Glomerular endothelial cell (primary cell): ENCODE measurements around the gene RAC2. TPM values are rescaled to one million over a fixed set of nuclear protein-coding genes. Genes with fewer than 3 reads are reported as not detected.
A peak's percentile ranks its signal among the peaks of the same experiment; 100 is the strongest.
"Not testable (repeated sequence)": the region's sequence is repeated elsewhere in the genome, so short reads cannot be mapped to it uniquely, and the experiment has no call there.

Experiments used
- DNase-seq: peaks from one replicate; pipeline ENCODE4 v3.0.0-alpha.2; 2011; ENCODE audit warnings: low read depth, low spot score; ENCODE audit errors: extremely low read depth
- total RNA-seq: library from RNA; depleted of rRNA; stranded (reverse); fragments of >200 nt; gene quantifications from 2 replicates; pipeline ENCODE4 v1.2.3, GENCODE V29; 2015

Gene RAC2
- total RNA-seq, 1 donor from 2014 or later, result 126 TPM

DNA sequence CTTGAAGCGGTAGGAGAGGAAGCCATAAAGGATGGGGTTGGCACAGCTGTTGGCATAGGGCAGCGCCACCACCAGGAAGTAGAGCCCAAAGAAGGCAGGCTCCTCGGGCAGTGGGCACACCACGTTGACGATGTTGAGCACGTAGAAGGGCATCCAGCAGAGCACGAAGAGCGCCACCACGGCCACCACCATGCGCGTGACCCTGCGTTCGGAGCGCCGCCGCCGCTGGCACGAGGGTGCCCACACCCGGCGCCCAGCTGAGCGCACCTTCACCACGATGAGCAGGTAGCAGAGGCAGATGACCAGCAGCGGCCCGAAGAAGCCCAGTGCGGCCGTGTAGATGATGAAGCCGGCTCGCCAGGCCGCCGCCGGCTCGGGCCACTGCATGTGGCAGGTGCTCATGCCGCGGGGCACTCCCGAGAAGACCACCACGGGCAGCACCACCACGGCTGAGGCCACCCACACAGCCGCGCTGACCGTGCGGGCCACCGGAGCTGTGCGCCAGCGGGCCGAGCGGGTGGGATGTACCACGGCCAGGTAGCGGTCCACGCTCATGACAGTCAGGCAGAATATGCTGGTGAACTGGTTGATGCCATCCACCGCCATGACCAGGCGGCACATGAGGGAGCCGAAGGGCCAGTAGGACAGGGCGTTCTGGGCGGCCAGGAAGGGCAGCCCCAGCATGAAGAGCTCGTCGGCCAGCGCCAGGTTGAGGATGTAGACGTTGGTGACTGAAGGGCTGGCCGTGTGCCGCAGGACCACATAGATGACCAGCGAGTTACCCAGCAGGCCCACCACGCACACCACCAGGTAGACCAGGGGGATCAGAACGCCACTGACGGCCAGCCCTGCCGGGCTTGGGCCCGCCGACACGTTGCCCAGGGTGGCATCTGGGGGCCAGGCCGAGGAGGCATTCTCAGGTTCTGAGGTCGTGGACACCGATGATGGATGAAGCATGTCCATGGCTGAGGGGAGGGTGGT, 36.9 kb downstream of the RAC2 start:
- DNase-seq, result no peak

DNA sequence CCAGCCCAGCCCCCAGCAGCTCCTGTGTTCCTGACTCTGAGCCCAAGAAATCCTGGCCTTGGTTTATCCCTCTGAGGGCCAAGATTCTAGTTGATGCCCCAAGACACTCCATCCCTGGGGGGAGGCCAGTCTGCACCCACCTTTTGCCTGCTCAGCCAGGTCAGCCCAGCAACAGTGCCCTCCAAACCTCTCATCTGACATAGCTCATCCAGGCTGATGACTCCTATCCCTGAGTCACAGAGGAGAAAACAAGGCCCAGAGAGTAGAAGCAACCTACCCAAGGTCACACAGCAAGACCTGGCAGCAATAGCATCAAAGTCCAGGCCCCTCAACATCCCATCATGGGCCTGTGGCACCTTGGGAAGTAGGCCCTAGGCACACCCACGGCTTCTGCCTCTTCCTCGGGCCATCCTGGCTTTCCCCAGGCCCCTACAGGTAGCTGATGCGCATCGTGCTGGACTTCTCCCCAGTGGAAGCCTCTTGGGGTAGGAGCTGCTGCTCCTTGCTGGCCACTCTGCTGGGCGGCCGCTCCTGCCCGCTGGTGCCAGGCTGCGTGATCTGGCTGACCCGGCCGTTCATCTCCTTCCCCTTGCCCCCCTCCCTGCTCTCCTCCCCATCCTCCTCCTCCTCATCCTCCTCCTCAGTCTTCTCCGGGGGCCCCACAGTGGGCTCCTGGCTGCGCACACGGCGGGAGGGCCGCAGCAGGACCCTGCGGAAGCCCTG, 37.8 kb downstream of the RAC2 start:
- DNase-seq, result no peak

DNA sequence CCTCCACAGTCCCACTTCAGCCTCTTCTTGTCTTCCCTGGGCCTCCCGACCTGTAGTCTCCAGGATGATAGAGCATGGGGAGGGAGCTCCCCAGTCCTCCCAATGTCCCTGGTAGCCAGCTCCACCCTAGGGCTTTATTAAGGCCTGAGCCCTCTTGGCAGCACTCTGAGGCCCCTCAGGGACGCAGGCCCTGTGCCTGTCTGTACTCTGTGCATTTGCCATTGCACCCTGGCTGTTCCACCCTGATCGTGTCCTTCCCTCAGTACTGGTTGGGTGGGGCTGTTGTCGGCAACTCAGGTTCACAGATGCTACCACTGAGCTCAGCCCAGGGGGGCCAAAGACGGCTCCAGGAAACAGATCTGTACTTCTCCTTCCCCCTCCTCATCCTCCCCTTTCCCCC, 39.0 kb downstream of the RAC2 start:
- no peak for DNase-seq

DNA sequence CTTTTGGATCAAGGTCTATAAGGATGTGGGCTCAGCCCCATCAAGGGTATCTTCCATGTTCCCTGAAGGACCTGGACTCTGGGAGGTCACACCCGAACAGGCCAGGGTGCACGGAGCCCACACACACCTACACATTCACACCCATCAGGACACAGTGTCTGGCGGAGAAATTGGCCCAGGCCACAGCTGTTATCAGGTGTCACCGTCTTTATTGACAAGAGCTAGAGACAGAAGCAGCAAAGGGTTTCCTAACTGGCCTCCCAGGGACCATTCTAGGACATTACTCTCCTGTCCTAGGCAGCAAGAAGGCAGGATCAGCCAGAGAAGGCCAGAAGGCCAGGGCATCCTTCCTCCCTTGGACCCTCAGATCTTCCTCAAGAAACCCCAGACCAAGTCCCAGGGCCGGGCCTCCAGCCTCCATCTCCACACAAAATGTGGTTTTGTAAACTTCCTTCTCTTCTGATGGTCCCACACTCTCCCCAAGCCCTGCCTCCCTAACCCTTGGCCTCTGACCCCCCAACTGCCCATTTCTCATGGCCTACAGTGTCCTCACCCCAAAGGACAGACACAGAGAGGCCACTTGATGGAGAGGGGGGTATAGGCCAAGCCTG, 39.9 kb downstream of the RAC2 start:
- DNase-seq, result no peak

DNA sequence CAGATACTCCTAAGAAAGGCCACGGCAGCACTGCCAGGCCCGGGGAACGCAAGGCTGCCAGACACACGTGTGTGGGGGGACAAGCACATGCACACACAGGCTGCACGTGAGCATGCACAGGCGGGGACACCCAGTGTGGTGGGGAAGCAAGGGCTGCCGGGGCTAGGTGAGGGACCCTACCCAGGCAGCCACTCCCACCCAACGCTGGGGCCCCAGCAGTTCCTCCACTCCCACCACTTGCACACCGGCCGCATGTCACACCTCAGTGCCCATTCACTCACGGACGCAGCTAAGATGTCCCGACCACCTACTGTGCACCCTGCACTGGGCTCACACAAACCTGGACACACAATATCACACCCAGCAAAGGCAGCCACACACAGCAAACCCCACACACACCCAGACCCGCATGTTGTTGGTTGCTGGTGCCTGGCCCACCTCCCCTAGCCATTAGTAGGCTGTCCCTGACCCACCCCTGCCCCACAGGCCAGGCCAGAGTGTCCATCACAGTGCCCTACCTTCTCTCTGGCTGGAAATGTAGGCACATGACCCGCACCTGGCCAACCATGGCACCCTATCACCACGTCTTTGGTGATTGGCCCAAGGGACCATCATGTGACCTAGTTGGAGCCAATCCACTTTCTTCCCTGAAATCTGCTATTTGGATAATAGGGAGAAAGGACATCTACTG, 40.6 kb downstream of the RAC2 start:
- DNase-seq, result no peak

DNA sequence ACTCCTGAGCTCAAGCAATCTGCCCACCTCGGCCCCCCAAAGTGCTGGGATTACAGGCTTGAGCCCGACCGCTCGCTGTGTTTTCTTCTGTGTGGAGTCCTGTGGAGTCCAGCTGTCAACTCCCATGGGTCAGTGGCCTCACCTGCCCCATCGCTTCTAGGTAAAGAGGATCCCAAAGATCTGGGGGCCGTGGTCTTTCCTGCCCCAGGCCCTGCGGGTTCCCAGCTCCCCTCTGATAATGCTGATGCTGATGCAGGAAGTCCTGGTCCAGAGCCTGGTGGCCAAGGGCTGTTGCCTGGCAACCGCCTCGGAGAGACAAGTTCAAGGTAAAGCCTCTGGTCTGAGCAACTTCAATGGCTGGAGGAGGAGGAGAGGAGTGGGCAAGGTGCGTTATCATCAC, 41.4 kb downstream of the RAC2 start:
- DNase-seq, result no peak

DNA sequence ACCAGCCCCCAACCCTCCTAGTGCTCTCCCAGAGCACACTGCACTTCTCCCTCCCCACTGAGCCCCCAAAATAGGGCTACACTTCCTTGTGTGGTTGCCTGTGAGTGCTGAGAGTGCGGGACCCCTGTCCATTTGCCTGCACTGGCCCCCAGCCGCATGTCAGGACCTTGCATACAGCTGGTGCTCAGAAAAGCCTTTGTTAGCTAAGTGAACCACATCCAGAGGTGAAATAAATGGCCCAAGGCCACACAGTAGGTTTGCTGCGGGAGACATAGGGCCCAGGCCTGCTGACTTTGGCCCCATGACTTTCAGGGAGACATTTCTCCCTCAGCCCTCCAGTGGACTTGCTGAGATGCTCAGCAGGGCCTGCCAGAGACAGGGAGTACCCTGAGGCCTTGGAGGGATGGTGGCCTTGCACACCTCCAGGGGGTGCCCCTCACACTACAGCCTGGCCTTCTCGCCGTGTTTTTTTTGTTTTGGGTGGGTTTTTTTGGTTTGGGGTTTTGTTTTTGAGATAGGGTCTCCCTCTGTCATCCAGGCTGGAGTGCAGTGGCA, 42.0 kb downstream of the RAC2 start:
- no peak for DNase-seq

DNA sequence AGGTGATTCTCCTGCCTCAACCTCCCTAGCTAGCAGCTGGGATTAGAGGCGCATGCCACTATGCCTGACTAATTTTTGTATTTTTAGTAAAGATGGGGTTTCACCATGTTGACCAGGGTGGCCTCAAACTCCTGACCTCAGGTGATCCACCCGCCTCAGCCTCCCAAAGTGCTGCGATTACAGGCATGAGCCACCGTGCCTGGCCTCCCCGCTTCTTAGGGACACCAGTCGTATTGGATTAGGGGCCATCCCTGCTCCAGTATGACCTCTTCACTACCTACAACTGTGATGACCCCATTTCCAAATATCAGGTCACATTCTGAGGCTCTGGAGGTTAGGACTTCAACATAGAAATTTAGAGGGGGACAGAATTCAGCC, 42.6 kb downstream of the RAC2 start:
- DNase-seq, result not testable (repeated sequence)

DNA sequence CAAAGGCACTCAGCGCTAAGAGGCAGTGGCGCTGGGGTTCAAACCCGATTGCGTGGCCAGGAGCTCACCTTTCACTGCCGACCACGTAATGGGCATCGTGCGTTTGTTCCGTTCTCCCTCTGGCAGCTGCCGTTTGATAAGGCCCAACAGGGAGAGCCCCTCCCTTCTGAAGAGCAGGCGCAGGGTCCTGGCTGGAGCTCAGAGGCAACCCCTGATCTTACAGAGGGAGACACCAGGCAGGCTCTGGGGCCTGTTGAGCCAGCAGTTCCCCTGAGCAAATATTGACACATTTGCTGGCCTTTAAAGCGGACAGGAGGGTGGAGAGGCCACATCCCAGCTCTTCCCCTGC, 44.3 kb downstream of the RAC2 start:
- DNase-seq, result no peak

DNA sequence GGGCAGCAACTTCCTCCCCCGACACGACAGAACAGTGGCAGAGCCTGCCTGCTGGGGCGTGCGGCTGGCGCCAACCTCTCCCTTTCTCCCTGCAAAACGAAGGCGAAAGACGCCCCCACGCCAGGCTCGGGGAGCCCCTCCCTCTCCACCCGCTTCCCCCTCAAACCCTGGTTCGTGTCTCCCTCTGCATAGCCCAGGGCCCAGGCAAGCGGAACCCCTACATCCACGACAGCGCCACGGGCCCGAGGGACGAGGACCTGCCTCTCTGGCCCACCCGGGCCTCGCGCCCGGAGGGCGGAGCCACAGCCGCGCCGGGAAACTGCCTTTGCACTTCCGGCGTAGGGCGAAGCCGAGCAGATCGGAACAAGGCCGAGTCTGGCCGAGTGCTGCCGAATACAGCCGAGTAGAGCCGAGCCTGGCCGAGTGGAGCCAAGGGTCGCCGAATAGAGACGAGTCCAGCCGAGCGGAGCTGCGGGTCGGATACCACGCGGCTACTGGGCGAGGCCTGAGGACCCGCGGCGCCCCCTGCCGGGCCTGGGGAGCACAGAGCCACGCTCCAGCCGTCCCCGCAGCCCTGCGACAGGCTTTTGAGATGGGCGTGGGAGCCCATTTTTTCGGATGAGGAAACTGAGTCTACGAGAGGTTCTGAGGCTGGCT, 44.8 kb downstream of the RAC2 start:
- peak; percentile 81 for DNase-seq

DNA sequence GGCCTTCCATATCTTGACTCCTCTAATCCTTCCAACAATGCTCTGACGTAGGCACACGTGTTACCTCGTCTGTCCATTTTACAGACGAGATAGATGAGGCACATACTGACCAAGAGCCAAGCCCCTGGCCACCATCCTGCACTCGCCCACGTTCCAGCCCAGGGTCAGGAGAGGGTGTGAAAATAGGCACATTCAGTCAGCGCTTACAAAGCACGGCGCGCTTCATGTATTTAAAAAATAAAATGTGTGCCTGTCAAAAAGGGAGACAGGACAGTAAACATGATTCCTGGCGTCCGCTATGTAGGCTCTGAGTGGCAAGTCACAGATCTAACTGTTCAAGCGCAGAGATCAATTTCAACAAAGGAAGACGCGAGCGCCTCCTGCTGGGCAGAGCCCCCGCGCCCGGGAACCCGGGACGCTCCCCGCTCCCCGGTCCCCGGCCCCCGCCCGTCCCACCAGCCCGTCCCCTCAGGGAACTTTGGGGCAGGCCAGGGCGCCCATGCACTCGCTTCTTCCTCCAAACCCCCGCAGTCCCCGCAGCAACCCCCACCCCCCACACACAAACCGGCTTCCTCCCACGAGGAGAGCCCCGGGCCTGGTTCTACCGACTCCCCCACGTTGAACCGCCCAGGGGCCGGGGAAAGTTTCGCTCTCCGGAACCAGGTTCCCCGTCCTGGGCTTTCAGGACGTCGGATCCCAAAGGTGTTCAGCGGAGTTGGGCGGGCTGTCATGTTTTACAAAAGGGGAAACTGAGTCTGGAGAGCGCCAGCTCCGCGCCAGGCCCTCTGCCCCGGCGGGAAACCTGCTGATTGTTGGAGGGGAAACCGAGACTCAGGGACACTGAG, 45.6 kb downstream of the RAC2 start:
- DNase-seq, result no peak

DNA sequence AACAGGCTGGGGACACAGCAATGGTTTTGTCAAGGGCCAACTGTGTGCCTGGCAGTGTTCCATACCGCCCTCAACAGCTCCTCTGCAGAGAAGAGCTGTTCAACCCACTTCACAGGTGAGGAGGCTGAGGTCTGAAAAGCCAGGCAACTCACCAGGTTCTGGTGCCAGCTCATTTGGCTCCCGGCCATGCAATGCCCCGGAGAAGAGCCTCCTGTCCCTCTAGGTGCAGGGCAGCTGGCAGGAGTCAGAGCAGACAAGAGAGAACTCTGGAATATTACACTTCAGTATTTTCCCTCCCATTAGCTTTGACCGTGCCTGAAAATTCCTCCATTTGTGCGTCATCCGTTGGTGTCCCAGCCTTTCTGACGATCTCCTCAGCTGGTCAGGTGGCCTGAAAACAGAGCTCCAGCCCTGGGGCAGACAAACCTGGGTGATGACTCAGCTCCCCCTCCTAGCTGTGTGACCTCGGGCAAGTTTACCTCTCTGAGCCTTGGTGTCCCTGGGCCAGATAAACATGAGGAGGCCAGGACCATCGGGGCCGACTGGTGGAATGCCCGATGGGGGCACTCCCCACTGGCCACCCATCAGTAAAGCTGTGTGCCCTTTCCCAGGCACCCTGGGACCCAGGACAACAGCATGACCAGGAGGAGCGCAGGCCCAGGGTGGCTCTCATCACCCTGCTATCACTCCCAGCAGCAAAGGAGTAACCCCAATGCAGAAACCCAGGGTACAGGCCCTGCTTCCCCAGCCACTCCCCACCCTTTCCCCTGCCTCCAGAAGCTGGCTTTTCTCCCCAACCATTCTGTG, 46.4 kb downstream of the RAC2 start:
- no peak for DNase-seq

DNA sequence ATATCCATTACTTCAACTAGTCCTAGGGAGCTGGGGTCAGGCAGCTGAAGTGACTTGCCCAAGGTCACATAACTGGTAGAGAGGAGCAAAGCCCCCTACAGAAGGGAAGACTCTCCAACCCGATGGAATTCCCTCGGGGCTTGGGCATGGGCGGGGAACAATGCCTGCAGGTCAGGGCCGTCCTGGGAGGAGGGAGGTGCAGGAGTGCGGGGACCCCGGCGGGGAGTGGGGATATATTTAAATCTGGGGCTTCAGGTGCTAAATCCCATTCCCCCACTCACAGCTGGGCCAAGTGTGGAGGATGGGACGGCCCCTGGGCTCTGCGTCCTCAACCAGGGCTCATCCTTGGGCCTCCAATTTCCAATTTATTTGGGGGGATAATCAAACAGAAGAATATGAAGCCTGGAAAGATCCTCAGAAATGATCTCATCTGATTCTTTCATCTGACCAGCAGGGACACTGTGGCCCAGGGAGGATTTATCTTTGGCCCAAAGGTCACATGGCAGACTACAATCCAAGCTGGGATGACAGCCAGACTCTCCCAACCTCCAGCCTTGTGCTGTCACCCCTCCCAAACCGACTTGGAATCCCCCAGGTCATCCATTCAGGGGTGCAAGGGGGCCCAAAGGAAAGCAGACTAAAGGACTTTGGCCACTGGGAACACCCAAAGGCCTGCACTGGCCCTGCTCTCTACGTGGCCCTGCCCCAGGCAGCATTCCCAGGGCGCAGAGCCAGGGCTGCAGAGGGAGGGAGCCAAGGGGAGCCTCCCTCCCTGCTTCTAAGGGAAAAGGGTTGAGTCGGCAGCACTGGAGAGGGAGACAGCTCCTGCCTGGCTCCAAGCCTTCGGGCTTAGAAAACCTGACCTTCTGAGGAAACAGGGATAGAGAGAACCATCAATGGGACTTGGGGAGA, 47.3 kb downstream of the RAC2 start:
- no peak for DNase-seq

DNA sequence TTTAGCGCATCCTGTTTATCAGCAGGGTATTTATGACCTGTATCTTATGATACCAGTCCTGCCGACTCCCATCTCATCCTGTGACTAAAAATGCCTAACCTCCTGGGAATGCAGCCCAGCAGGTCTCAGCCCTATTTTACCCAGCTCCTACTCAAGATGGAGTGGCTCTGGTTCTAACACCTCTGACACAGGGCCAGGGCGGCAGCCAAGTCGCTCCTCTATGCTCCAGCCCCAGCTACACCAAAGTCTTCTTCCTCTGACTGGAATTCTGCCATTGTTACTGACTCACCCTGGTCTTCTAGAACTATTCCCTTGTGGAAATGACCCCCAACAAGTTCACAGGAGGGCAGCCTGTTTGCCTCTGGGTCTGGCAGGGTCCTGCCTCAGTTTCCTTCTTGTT, 48.1 kb downstream of the RAC2 start:
- DNase-seq, result no peak

DNA sequence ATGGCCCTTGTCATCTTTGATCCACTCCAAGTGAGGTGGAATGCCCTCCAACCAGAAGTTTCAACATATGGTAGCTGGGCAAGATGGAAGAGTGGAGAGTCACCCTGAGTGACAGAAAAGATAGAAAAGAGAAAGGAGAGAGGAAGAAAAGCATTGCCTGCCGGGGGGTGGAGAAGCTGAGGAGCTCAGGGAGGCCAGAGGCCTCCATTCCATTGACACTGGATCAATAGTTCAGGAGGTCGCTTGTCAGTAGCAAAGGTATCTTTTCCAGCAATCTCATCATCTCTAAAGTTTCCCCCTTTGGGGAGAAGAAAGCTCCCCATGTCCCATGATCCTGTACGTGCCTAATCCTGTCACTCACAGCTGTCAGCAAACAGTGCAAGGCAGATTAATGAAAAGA, 49.3 kb downstream of the RAC2 start:
- DNase-seq, result no peak

DNA sequence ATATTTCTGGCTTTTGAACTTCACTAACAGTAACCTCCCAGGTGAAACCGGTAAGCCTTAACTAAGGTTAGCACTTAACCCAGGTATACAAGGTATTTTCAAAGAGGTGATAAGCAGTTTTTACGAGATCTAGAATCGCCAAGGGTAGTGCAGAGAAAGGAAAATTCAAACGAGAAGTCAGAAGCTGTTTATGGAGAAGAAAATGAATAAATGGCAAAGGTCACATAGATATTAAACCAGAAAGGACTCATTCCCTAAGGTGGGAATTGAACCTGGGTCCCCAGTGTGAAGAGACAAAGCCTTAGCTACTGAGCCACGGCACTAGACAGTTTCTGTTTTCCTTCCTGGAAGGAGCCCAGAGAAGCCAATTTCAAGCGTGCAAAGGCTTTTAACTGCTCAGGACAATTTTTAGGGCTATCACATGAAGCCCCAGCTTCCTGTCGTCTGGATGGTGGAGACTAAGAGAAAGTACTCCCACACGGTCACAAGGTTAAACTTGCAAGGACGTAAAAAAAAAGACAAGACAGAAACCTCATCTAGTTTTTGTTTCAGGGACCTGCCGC, 50.4 kb downstream of the RAC2 start:
- DNase-seq, result no peak

DNA sequence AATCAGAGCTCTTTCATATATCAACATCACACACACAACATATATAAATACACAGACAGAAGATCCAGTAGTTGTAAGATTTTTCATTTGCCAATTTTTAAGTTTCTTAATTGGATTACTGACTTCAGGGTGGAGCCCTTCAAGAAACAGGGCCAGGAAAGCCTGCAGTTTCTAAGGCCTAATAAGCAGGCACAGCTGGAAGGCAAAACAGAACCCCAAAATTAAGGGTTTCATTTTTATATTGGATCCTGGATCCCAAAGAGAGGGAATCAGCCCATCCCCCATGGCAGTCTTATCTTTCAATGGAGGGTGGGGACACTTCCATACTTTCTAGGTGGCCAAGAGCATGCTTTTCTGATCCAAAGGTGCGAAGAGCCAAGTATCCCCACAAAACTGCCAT, 51.3 kb downstream of the RAC2 start:
- no peak for DNase-seq
